Measurements from ENCODE around the gene SLX4IP. TPM values are rescaled to one million over a fixed set of nuclear protein-coding genes. Genes with fewer than 3 reads are reported as not detected.
A peak's percentile ranks its signal among the peaks of the same experiment; 100 is the strongest.

Gene SLX4IP
- polyA plus RNA-seq, 1 experiment = 2.8 TPM

- Histone ChIP-seq H3K27me3 (ENCODE audit: control insufficient read depth, insufficient read depth, low read length) (no peaks in the 10 kb centered on the region), H3K4me3 (ENCODE audit: low read depth, low read length) (no peak overlapping the region), H3K9me3 (ENCODE audit: control insufficient read depth, insufficient read depth, low read length) (no peaks in the 10 kb centered on the region), H3K27ac (ENCODE audit: low read depth, low read length) (no peak overlapping the region)
- ChIA-PET POLR2A (no interaction called here), CTCF (interaction anchor here (1.6 kb wide), 1 partner anchor 78 kb away, joined by 3 read pairs; no protein-coding TSS in a partner anchor)
- TF ChIP-seq, protein P1, sequence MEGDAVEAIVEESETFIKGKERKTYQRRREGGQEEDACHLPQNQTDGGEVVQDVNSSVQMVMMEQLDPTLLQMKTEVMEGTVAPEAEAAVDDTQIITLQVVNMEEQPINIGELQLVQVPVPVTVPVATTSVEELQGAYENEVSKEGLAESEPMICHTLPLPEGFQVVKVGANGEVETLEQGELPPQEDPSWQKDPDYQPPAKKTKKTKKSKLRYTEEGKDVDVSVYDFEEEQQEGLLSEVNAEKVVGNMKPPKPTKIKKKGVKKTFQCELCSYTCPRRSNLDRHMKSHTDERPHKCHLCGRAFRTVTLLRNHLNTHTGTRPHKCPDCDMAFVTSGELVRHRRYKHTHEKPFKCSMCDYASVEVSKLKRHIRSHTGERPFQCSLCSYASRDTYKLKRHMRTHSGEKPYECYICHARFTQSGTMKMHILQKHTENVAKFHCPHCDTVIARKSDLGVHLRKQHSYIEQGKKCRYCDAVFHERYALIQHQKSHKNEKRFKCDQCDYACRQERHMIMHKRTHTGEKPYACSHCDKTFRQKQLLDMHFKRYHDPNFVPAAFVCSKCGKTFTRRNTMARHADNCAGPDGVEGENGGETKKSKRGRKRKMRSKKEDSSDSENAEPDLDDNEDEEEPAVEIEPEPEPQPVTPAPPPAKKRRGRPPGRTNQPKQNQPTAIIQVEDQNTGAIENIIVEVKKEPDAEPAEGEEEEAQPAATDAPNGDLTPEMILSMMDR (IDR thresholded peaks at IDR 0.05; ENCODE audit: low read depth, low read length) = no peak
- DNase-seq (ENCODE audit: low read depth, low spot score) = no peak
Observed at GRCh38 chr20:10505827-10506226, 70.7 kb downstream of the SLX4IP start.

DNA sequence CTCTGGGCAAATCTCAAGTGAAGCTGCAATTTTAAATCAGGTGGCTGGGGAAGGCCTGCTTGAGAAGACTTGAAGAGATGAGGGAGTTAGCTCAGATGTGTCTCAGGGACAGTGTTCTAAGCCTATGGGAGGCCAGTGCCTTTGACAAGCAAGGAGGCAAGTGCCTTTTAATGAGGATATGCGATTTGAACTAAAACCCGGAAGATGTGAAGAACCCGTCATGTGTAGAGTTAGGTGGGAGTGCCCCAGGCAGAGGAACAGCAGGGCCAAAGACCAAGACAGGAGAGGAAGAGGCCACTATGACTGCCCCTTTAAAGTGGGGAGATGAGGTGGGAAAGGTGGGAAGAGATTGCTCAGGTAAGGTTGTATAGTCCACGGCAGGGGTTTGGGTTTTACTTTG is 71.9 kb downstream of the SLX4IP start:
- no peak for DNase-seq (ENCODE audit: low read depth, low spot score)
- H3K27ac ChIP-seq (ENCODE audit: low read depth, low read length) = no peak overlapping the region
- H3K9me3 ChIP-seq (ENCODE audit: control insufficient read depth, insufficient read depth, low read length) = no peaks in the 10 kb centered on the region
- ChIA-PET CTCF (no interaction called here), POLR2A (no interaction called here)
- TF ChIP-seq, protein P1 (IDR thresholded peaks at IDR 0.05; ENCODE audit: low read depth, low read length) = no peak
- no peak overlapping the region for H3K4me3 ChIP-seq (ENCODE audit: low read depth, low read length)
- no peaks in the 10 kb centered on the region for H3K27me3 ChIP-seq (ENCODE audit: control insufficient read depth, insufficient read depth, low read length)

GRCh38 chr20:10508060-10508459 is 73.0 kb downstream of the SLX4IP start:
- Histone ChIP-seq H3K9me3 (ENCODE audit: control insufficient read depth, insufficient read depth, low read length) (no peaks in the 10 kb centered on the region), H3K27ac (ENCODE audit: low read depth, low read length) (no peak overlapping the region), H3K27me3 (ENCODE audit: control insufficient read depth, insufficient read depth, low read length) (no peaks in the 10 kb centered on the region), H3K4me3 (ENCODE audit: low read depth, low read length) (no peak overlapping the region)
- DNase-seq (ENCODE audit: low read depth, low spot score) = no peak
- TF ChIP-seq, protein P1 (IDR thresholded peaks at IDR 0.05; ENCODE audit: low read depth, low read length) = no peak
- ChIA-PET CTCF (no interaction called here), POLR2A (no interaction called here)

- Histone ChIP-seq H3K9me3 (ENCODE audit: control insufficient read depth, insufficient read depth, low read length) (no peaks in the 10 kb centered on the region), H3K4me3 (ENCODE audit: low read depth, low read length) (no peak overlapping the region), H3K27ac (ENCODE audit: low read depth, low read length) (peak overlapping the region; percentile 65), H3K27me3 (ENCODE audit: control insufficient read depth, insufficient read depth, low read length) (no peaks in the 10 kb centered on the region)
- POLR2A ChIA-PET = no interaction called here
- CTCF ChIA-PET = interaction anchor here (0.7 kb wide), 1 partner anchor 567 kb away, joined by 4 read pairs; no protein-coding TSS in a partner anchor
- DNase-seq (ENCODE audit: low read depth, low spot score) = no peak
- TF ChIP-seq, protein P1 (IDR thresholded peaks at IDR 0.05; ENCODE audit: low read depth, low read length) = no peak
Observed at GRCh38 chr20:10508468-10509251, 73.6 kb downstream of the SLX4IP start.

GRCh38 chr20:10509376-10509775 is 74.3 kb downstream of the SLX4IP start:
- Histone ChIP-seq H3K27ac (ENCODE audit: low read depth, low read length) (no peak overlapping the region), H3K4me3 (ENCODE audit: low read depth, low read length) (no peak overlapping the region), H3K27me3 (ENCODE audit: control insufficient read depth, insufficient read depth, low read length) (no peaks in the 10 kb centered on the region), H3K9me3 (ENCODE audit: control insufficient read depth, insufficient read depth, low read length) (no peaks in the 10 kb centered on the region)
- ChIA-PET POLR2A (no interaction called here), CTCF (interaction anchor here (0.6 to 0.7 kb wide), 3 partner anchors 25 to 759 kb away, joined by 4 to 5 read pairs (median 4); no protein-coding TSS in a partner anchor)
- TF ChIP-seq, protein P1 (IDR thresholded peaks at IDR 0.05; ENCODE audit: low read depth, low read length) = no peak
- no peak for DNase-seq (ENCODE audit: low read depth, low spot score)
